Immature natural killer cell (primary cell): ENCODE measurements around the gene TRPC4AP. TPM values are rescaled to one million over a fixed set of nuclear protein-coding genes. Genes with fewer than 3 reads are reported as not detected.
"Not testable (repeated sequence)": the region's sequence is repeated elsewhere in the genome, so short reads cannot be mapped to it uniquely, and the experiment has no call there.

Experiments
- DNase-seq, 3 donors: peaks; one replicate each; pipeline ENCODE4 v3.0.0; 2022; ENCODE audit warnings: mixed read lengths in 1 of 3
- H3K27ac Mint-ChIP-seq, 6 donors: one replicate each; pipeline ENCODE4 v1.8.0; 2020; ENCODE audit warnings: mixed read lengths in 6 of 6, mild to moderate bottlenecking in 5 of 6, inconsistent platforms in 4 of 6, moderate library complexity in 3 of 6
- H3K27me3 Mint-ChIP-seq, 3 donors: one replicate each; pipeline ENCODE4 v1.8.0; 2020 to 2021; ENCODE audit warnings: low read depth in 3 of 3, mild to moderate bottlenecking in 3 of 3, mixed read lengths in 3 of 3, moderate library complexity in 3 of 3, inconsistent platforms in 1 of 3
- H3K36me3 Mint-ChIP-seq, 3 donors: one replicate each; pipeline ENCODE4 v1.8.0; 2020; ENCODE audit warnings: mixed read lengths in 3 of 3, inconsistent platforms in 2 of 3, mild to moderate bottlenecking in 2 of 3
- H3K4me1 Mint-ChIP-seq, 2 donors: one replicate each; pipeline ENCODE4 v1.8.0; 2020; ENCODE audit warnings: inconsistent platforms in 2 of 2, mild to moderate bottlenecking in 2 of 2, mixed read lengths in 2 of 2, moderate library complexity in 1 of 2
- H3K4me3 Mint-ChIP-seq, 5 donors: one replicate each; pipeline ENCODE4 v1.8.0; 2020; ENCODE audit warnings: mild to moderate bottlenecking in 5 of 5, mixed read lengths in 5 of 5, inconsistent platforms in 3 of 5, moderate library complexity in 3 of 5
- H3K9me3 Mint-ChIP-seq, 6 donors: one replicate each; pipeline ENCODE4 v1.8.0; 2020; ENCODE audit warnings: mild to moderate bottlenecking in 6 of 6, mixed read lengths in 6 of 6, inconsistent platforms in 4 of 6, moderate library complexity in 3 of 6
- polyA plus RNA-seq, 3 donors: library from polyadenylated mRNA; unstranded; fragments of 300-500 nt; fragmentation: Illumina TruSeq; gene quantifications; one replicate each; pipeline ENCODE4 v1.2.3, GENCODE V29; 2021

Gene TRPC4AP
- polyA plus RNA-seq, 3 donors from 2014 or later = 58.0 to 89.0 (median 72.5) TPM

DNA sequence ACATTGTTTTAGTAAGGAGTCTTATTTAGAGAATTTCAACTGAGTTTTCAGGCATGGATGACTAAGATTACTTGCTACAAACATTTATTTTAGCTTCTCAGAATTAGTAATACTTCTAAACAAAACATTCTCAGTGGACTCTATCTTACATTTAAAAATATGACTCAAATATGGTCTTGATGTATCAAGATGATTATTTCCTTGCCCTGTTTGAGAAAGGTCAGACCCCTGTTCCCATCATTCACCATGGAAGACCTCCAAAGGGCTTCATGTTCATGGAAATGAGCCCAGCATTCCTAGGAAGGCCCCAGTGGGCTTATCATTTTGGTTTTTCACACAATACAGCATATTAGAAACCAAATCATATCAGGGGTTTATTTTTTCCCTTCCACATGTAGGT is 24.6 kb upstream of the TRPC4AP start:
- H3K4me1 Mint-ChIP-seq = no peaks in the 10 kb centered on the region
- no peak for DNase-seq
- peaks cover 13 to 53% (median 27%) of the 10 kb centered on the region in 3 donors for H3K36me3 Mint-ChIP-seq
- H3K27ac Mint-ChIP-seq = peak overlapping the region in 1 of 6 donors; percentile 66
- no peak overlapping the region for H3K4me3 Mint-ChIP-seq
- peaks cover 2 to 17% (median 3%) of the 10 kb centered on the region in 3 donors for H3K27me3 Mint-ChIP-seq
- H3K9me3 Mint-ChIP-seq = no peaks in the 10 kb centered on the region

DNA sequence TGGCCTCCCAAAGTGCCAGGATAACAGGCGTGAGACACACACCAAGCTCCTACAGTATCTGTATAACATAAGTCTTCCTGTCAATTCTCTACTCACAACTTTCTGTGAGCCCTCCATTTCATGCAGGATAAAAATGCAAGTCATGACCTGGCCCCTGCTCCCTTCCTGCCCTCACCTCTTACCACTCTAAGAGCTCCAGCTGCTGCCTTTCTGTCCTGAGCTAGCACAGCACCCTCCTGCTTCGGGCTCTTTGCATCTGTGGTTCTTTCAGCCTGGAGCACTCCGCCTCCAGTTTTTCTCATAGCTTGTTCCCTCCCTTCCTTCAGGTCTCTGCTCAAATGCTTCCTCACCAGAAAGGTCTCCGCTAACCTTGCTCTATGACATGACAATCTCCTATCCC is 23.7 kb upstream of the TRPC4AP start:
- no peaks in the 10 kb centered on the region for H3K4me1 Mint-ChIP-seq
- peaks cover 13 to 48% (median 25%) of the 10 kb centered on the region in 3 donors for H3K36me3 Mint-ChIP-seq

DNA sequence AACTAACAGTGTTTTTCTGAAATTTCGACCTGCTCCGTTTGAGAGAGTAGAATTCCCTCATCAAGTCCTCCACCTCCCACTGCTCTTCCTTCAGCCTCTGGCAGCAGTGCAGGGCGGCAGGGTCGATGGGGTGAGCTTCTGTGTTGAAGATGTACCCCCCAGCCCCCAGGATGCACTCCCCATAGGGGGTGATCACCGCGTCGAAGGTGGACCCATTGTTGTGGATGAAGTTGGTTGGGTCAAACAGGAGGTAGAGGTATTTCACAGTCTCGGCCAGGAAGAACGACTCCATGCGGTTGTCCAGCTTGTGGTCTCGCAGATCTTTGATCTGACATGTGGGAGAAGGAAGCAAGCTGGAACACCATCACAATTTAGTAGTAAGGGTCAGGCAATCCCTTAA is 23.0 kb upstream of the TRPC4AP start:
- peaks cover 2 to 17% (median 3%) of the 10 kb centered on the region in 3 donors for H3K27me3 Mint-ChIP-seq
- peaks cover 13 to 43% (median 24%) of the 10 kb centered on the region in 3 donors for H3K36me3 Mint-ChIP-seq
- H3K4me3 Mint-ChIP-seq = no peak overlapping the region
- no peak for DNase-seq
- no peaks in the 10 kb centered on the region for H3K4me1 Mint-ChIP-seq
- H3K27ac Mint-ChIP-seq = peak overlapping the region in 3 of 6 donors; percentile 1 to 23 (median 13)
- no peaks in the 10 kb centered on the region for H3K9me3 Mint-ChIP-seq

More for the DNA sequence above, 23.7 kb upstream of the TRPC4AP start:
- Mint-ChIP-seq H3K27ac (peak overlapping the region in 3 of 6 donors; percentile 5 to 60 (median 20)), H3K9me3 (no peaks in the 10 kb centered on the region), H3K27me3 (peaks cover 2 to 17% (median 3%) of the 10 kb centered on the region in 3 donors), H3K4me3 (no peak overlapping the region)
- DNase-seq = no peak

DNA sequence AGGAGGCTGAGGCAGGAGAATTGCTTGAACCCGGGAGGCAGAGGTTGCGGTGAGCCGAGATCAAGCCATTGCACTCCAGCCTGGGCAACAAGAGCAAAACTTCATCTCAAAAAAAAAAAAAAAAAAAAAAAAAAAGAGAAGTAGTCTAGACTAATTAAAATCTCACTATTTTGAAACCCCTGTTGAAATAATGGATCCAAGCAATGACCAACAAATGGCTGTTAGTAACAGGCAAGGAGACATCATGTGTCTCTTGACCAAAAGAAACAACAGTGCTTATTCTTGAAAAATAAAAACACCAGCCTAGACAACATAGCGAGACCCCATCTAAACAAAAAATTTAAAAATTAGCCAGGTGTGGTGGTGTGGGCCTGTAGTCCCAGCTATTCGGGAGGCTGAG is 19.7 kb upstream of the TRPC4AP start:
- H3K9me3 Mint-ChIP-seq, H3K4me1 Mint-ChIP-seq: not testable (repeated sequence)
- peak overlapping the region in 2 of 6 donors; percentile 20 to 34 for H3K27ac Mint-ChIP-seq

DNA sequence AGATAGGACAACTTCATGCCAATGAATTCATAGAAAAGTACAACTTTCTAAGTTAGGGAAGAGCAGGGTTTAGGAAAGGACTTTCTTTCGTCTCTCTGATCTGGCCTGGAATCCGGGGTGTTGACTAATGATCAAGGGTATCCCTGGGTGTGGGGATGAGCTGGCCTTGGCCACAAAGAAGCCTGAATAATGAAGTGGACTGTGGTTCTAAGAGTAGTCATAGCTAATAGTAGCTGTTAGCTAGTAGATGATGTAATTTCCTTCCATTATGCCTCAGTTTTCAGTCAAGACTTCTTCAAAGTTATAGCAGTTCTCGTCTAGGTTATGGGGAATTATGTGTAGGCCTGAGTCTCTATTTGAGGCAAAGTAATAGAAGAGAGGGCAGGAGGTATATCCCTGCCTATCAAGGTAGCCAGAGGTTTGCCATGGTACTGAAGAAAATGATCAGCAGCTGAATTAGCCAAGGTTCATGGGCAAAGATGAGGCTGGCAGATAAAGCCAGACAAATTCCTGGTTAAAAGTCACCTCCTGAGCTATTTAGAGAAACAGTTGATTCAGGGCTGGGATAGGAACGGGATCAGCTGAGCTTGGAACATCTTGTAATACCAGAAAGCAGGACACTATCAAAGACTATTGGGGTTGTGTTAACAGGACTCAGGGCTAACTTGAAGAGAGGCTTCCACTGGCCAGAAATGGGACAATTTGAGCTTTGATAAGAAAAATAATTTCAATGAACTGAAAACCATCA is 18.7 kb upstream of the TRPC4AP start:
- Mint-ChIP-seq H3K27ac (peak overlapping the region in 4 of 6 donors; percentile 9 to 63 (median 36)), H3K9me3 (no peaks in the 10 kb centered on the region), H3K4me1 (no peaks in the 10 kb centered on the region), H3K27me3 (peaks cover 2 to 17% (median 3%) of the 10 kb centered on the region in 3 donors), H3K36me3 (peaks cover 9 to 20% (median 12%) of the 10 kb centered on the region in 3 donors), H3K4me3 (no peak overlapping the region)
- DNase-seq = no peak

More for the DNA sequence above, 19.7 kb upstream of the TRPC4AP start:
- peaks cover 12 to 26% (median 13%) of the 10 kb centered on the region in 3 donors for H3K36me3 Mint-ChIP-seq
- not testable (repeated sequence) for H3K4me3 Mint-ChIP-seq, DNase-seq
- H3K27me3 Mint-ChIP-seq = peaks cover 2 to 17% (median 3%) of the 10 kb centered on the region in 3 donors

DNA sequence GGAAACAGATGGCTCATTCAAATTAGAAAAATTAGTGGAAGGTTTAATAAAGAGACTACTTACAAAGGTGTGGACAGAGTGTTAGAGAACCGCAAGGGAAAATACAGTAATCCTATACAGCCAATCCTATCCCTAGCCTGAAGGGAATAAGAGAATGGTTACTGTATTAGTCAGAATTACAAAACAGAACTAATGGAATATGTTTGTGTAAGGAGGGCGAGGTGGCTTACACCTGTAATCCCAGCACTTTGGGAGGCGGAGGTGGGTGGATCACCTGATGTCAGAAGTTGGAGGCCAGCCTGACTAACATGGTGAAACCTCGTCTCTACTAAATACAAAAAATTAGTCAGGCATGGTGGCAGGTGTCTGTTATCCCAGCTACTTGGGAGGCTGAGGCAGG is 16.3 kb upstream of the TRPC4AP start:
- no peaks in the 10 kb centered on the region for H3K4me1 Mint-ChIP-seq
- no peak for DNase-seq
- no peaks in the 10 kb centered on the region for H3K9me3 Mint-ChIP-seq
- no peak overlapping the region for H3K4me3 Mint-ChIP-seq
- no peak overlapping the region for H3K27ac Mint-ChIP-seq
- peaks cover 2 to 9% (median 3%) of the 10 kb centered on the region in 3 donors for H3K27me3 Mint-ChIP-seq
- H3K36me3 Mint-ChIP-seq = peaks cover 0 to 7% (median 0%) of the 10 kb centered on the region in 3 donors

DNA sequence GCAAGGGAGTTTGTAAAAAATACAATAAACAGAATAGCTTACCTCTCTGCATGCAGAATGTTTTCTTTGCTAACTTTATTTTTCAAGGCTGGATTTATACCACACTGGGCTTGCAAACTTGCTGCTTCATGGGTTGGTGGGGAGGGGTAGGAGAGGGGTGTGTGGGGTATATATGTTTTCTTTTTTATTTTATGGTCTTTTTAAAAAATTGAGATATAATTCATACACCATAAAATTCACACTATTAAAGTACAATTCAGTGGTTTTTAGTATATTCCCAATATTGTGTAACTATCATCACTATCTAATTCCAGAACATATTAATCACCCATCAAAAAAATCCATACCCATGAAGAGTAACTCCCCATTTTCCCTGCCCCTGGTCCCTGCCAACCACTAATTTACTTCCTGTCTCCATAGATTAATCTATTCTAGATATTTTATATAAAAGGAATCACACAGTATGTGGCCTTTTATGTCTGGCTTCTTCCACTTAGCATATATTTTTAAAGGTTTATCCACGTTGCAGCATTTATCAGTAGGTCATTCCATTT is 14.3 kb upstream of the TRPC4AP start:
- no peak for DNase-seq
- Mint-ChIP-seq H3K27me3 (peaks cover 0 to 4% (median 3%) of the 10 kb centered on the region in 3 donors), H3K9me3 (no peaks in the 10 kb centered on the region), H3K27ac (no peak overlapping the region), H3K4me3 (no peak overlapping the region), H3K4me1 (no peaks in the 10 kb centered on the region), H3K36me3 (peaks cover 0 to 7% (median 0%) of the 10 kb centered on the region in 3 donors)

DNA sequence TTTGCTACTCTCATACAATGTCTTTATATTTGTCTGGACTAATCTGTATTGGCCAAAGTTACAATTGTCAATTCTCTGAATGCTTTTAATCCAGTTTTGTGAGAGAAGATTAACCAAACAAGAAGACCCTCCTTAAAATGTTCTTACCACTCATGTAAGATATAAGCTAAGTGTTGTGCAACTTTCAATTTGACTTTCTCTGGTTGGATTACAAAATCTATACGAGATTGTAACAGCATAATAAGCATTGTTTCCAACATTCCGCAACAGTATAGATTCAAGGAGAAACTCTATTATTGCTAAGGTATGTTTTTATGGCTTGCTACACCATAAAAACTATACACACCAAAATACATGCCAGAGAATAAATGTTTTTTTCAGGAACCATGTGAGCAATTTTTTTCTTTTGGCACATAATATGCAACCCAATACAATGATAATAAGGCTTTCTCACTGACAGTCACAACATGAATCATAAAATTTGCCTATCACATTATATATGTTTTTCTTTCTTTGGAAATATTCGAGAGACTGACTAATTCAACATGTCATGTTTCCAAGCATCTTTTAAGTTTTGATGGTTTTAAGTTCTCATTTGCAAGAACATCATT is 12.2 kb upstream of the TRPC4AP start:
- Mint-ChIP-seq H3K4me3 (no peak overlapping the region), H3K27me3 (peaks cover 0 to 5% (median 4%) of the 10 kb centered on the region in 3 donors), H3K27ac (no peak overlapping the region), H3K9me3 (no peaks in the 10 kb centered on the region), H3K4me1 (no peaks in the 10 kb centered on the region), H3K36me3 (peaks cover 0 to 4% (median 0%) of the 10 kb centered on the region in 3 donors)
- no peak for DNase-seq

DNA sequence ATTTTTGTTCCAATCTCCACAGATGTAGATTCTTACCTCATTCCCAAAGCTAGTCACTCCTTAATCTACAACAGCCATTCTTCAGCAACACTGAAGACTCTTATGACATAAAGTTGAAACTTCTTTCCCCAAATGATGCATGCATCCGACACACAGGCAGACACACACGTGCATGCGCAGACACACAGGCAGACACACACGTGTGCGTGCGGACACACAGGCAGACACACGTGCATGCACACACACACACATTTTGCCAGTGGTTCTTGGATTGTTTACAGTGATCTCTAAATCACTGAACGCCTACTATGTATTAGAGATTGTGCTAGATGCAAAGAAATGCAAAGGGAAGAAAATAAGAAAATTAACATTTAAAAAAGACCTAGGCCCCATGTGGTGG is 9.0 kb upstream of the TRPC4AP start:
- H3K4me3 Mint-ChIP-seq = no peak overlapping the region
- no peaks in the 10 kb centered on the region for H3K36me3 Mint-ChIP-seq
- no peak overlapping the region for H3K27ac Mint-ChIP-seq
- H3K9me3 Mint-ChIP-seq = no peaks in the 10 kb centered on the region
- peaks cover 0 to 5% (median 4%) of the 10 kb centered on the region in 3 donors for H3K27me3 Mint-ChIP-seq
- DNase-seq = no peak
- no peaks in the 10 kb centered on the region for H3K4me1 Mint-ChIP-seq

DNA sequence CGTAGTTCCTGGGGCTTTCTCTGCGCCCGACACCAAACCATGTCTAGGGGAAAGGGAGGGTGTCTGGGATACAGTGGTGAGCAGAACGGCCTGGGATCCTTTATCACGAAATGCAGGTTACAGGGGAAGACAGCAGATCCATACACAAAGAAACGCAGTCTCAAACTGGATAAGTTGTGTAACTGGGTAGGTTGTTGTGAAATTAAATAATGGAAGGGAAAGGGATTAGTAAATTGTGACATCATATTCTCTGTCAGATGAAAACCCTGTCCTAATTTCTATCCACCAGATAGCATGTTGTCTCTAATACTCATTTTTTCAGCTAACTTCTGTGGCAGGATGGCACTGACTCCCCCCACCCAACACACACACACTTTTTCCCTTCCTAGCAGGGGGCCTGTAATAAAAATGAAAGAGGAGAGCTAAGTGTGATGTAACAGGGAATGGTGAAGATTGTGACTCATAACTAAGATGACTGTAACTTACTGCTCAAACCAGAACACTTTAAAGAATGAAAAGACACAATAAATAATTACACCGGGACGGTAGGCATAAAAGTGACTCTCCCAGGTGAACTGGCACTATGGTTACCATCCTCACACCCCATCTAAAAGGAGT is 769 bp upstream of the TRPC4AP start:
- peaks cover 36 to 38% of the 10 kb centered on the region in 2 donors for H3K4me1 Mint-ChIP-seq

DNA sequence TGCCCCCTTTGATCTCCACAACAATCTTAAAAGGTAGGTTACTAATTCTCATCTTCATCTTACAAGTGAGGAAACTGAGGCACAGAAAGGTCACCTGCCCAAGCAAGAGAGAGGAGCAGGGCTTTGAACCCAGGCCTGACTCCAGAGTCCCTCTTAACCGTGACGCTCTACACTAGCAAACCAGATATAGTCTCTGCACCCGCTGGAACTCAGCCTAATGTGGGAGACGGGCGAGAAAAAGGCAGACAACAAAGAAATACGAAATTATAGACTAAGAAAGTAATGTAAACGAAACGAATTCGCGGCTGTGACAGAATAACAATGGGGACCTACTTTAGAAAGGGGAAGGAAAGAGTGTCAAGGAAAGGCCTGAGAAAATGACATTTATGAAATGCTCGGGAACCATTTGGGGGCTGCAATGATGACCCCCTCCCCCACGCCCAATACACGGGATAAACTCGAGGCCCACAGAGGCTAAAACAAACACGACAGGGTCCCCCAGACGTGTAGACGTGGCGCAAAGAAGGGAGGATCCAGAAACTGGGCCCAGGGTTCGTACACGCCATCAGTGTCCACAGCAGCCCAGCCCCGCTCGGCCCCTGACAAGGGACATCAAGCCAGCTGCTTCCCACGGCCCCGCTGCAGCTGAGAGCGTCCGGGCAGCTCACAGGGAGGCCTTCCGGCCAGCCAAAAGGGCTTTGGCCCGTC is 637 bp downstream of the TRPC4AP start:
- no peaks in the 10 kb centered on the region for H3K36me3 Mint-ChIP-seq
- no peak for DNase-seq
- peaks cover 5 to 11% (median 10%) of the 10 kb centered on the region in 3 donors for H3K27me3 Mint-ChIP-seq
- H3K27ac Mint-ChIP-seq = peak overlapping the region; percentile 85 to 95 (median 93)
- H3K4me3 Mint-ChIP-seq = peak overlapping the region; percentile 86 to 97 (median 93)
- H3K4me1 Mint-ChIP-seq = peaks cover 46 to 48% of the 10 kb centered on the region in 2 donors
- H3K9me3 Mint-ChIP-seq = no peaks in the 10 kb centered on the region

More for the DNA sequence above, 769 bp upstream of the TRPC4AP start:
- H3K27me3 Mint-ChIP-seq = peaks cover 5 to 11% (median 10%) of the 10 kb centered on the region in 3 donors
- H3K36me3 Mint-ChIP-seq = no peaks in the 10 kb centered on the region
- H3K27ac Mint-ChIP-seq = peak overlapping the region; percentile 86 to 98 (median 96)
- no peak for DNase-seq
- H3K9me3 Mint-ChIP-seq = no peaks in the 10 kb centered on the region
- peak overlapping the region; percentile 86 to 97 (median 89) for H3K4me3 Mint-ChIP-seq

DNA sequence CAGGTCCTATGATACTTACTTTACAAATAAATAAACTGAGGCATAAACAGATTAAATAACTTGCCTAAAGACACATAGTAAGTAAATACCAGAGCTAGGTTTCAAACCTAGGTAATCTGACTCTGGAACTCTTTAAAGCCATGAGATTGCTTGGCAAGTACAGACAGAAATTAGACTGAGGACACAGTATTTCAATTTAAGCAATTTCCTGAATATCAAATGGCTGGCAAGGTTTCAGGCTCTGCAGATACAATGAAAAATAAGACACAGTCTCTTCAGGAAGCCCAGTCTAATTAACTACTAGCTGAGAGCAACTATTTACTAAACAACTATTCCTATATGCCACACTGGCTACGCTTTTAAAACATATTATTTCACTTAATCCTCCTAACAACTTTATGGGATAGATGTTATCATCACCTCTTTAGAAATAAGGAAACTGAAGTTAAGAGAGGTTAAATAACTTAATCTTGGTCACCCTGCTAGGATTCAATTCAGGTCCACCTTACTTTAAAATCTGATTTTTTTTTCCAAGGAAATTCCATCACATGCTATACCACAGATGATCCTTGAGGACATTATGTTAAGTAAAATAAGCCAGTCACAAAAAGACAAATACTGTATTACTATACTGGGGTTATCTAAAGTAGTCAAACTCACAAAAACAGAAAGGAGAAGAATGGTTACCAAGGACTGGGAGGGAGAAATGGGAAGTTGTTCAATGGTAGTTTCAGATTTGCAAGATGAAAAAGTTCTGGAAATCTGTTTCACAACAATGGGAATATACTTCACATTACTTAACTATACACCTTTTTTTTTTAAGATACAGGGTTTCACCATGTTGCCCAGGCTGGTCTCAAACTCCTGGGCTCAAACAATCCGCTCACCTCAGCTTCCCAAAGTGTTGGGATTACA is 4.1 kb downstream of the TRPC4AP start:
- Mint-ChIP-seq H3K27ac (peak overlapping the region in 3 of 6 donors; percentile 49 to 65 (median 62)), H3K4me3 (peak overlapping the region in 1 of 5 donors; percentile 26), H3K27me3 (peaks cover 5 to 11% (median 10%) of the 10 kb centered on the region in 3 donors), H3K4me1 (peaks cover 54 to 62% of the 10 kb centered on the region in 2 donors), H3K36me3 (no peaks in the 10 kb centered on the region), H3K9me3 (no peaks in the 10 kb centered on the region)
- DNase-seq = no peak
